Stimulated activated CD4-positive, alpha-beta T cell treated with anti-CD3 and anti-CD28 coated beads, Interleukin-2, amount 100 ng/mL, for 4 hours (primary cell): ENCODE results near the gene AGRP.

ENCODE experiments used
- DNase-seq: peaks from one replicate; pipeline ENCODE4 v3.0.0-alpha.2; 2020; ENCODE audit warnings: low read depth

Gene AGRP

GRCh38 chr16:67463059-67463458 lies 20.3 kb downstream of the AGRP start:
- no peak for DNase-seq

- no peak for DNase-seq
These were observed 21.1 kb downstream of the AGRP start for GRCh38 chr16:67462279-67462655.

GRCh38 chr16:67461600-67462278 lies 21.6 kb downstream of the AGRP start:
- no peak for DNase-seq

- DNase-seq, result no peak
These were observed 22.4 kb downstream of the AGRP start for GRCh38 chr16:67460961-67461360.

GRCh38 chr16:67460168-67460567 lies 23.2 kb downstream of the AGRP start:
- no peak for DNase-seq

GRCh38 chr16:67459861-67460150 lies 23.5 kb downstream of the AGRP start:
- no peak for DNase-seq

GRCh38 chr16:67459066-67459860 lies 24.1 kb downstream of the AGRP start:
- no peak for DNase-seq

- no peak for DNase-seq
These were observed 25.2 kb downstream of the AGRP start for GRCh38 chr16:67458121-67458641.

GRCh38 chr16:67457611-67458010 lies 25.7 kb downstream of the AGRP start:
- no peak for DNase-seq

- no peak for DNase-seq
These were observed 26.8 kb downstream of the AGRP start for GRCh38 chr16:67456391-67457081.

- no peak for DNase-seq
These were observed 28.5 kb downstream of the AGRP start for GRCh38 chr16:67454852-67455251.

- DNase-seq, result no peak
These were observed 29.2 kb downstream of the AGRP start for GRCh38 chr16:67454104-67454503.

GRCh38 chr16:67451704-67452435 lies 31.5 kb downstream of the AGRP start:
- no peak for DNase-seq

GRCh38 chr16:67451061-67451703 lies 32.2 kb downstream of the AGRP start:
- DNase-seq, result no peak

- DNase-seq, result no peak
These were observed 33.6 kb downstream of the AGRP start for GRCh38 chr16:67449739-67450138.

- no peak for DNase-seq
These were observed 34.0 kb downstream of the AGRP start for GRCh38 chr16:67449336-67449735.

- no peak for DNase-seq
These were observed 34.8 kb downstream of the AGRP start for GRCh38 chr16:67448580-67448979.

- peak; percentile 31 for DNase-seq
These were observed 35.8 kb downstream of the AGRP start for GRCh38 chr16:67447508-67448076.

GRCh38 chr16:67446968-67447507 lies 36.3 kb downstream of the AGRP start:
- DNase-seq, result no peak

- DNase-seq, result no peak
These were observed 37.1 kb downstream of the AGRP start for GRCh38 chr16:67445913-67446907.
